ENCODE measurements around the gene ZNF518A. TPM values are rescaled to one million over a fixed set of nuclear protein-coding genes. Genes with fewer than 3 reads are reported as not detected.

Gene ZNF518A
- total and polyA plus RNA-seq, 2 donors (not counting 3 experiments of a cell fraction or from before 2014, with no cell fraction given): 2.9 to 12.1 TPM

- Histone ChIP-seq H3K36me3 (ENCODE audit: control insufficient read depth in 2 of 2, extremely low read depth in 1 of 2, insufficient read depth in 2 of 2, low read length in 2 of 2) (no peaks in the 10 kb centered on the region), H3K27me3 (ENCODE audit: control insufficient read depth in 2 of 2, insufficient read depth in 2 of 2, low read length in 2 of 2) (peaks cover 19 to 23% of the 10 kb centered on the region in 2 experiments), H3K9me1 (replicated peaks; ENCODE audit: control insufficient read depth, extremely low read depth, insufficient read depth, low read length) (no peaks in the 10 kb centered on the region), H3K4me1 (ENCODE audit: control insufficient read depth, extremely low read depth, insufficient read depth, low read length) (peaks cover 4% of the 10 kb centered on the region), H3K4me2 (ENCODE audit: insufficient read depth, low read length) (peak overlapping the region; percentile 86), H3K27ac (ENCODE audit: insufficient read depth, low read depth, low read length) (peak overlapping the region; percentile 84), H4K20me1 (replicated peaks; ENCODE audit: control insufficient read depth, extremely low read depth, insufficient read depth, low read length) (no peaks in the 10 kb centered on the region), H2AFZ (ENCODE audit: low read depth, low read length) (peak overlapping the region; percentile 89), H3K9me3 (replicated peaks; ENCODE audit: control insufficient read depth, insufficient read depth, low read length) (no peaks in the 10 kb centered on the region), H3K79me2 (ENCODE audit: control insufficient read depth, insufficient read depth, low read length) (no peaks in the 10 kb centered on the region), H3K4me3 (replicated peaks in 1 of 3; ENCODE audit: insufficient read depth in 1 of 3, low read depth in 1 of 3, low read length in 3 of 3) (peak overlapping the region; percentile 40 to 67 (median 67)), H3K9ac (replicated peaks; ENCODE audit: extremely low read depth, insufficient read depth, low read length) (peak overlapping the region; percentile 84)
- FAIRE-seq (peak; percentile 70), DNase-seq (ENCODE audit: low read depth, low spot score) (peak; percentile 86)
- dilution Hi-C loops (cut with MboI; ENCODE audit: extremely low pct_ligation_motif_present, low sequenced_read_pairs): no loop called here
- ChIA-PET POLR2A (interaction anchor here (0.9 to 2.1 kb wide), 4 partner anchors 24 to 46 kb away, joined by 3 to 22 read pairs (median 6); partner anchors contain the start of genes CCNJ and ZNF518A), CTCF (interaction anchor here (0.8 to 1.0 kb wide), 6 partner anchors 14 to 396 kb away, joined by 3 to 5 read pairs (median 4); partner anchors contain the start of genes TCTN3 and ZNF518A)
- intact Hi-C loops (cut with micrococcal nuclease): loop anchor here (1.0 kb wide), 5 partner anchors 17 to 73 kb away; partner anchors contain the start of genes CCNJ and ZNF518A
- BruUV-seq (replicated peaks): TSS peak; percentile 85
- TF ChIP-seq EZH2 (IDR thresholded peaks at IDR 0.05; ENCODE audit: borderline replicate concordance, low read depth, low read length, severe bottlenecking) (no peak), MAX (IDR thresholded peaks at IDR 0.05; ENCODE audit: insufficient read depth, insufficient read length) (no peak), CTCF (IDR thresholded peaks at IDR 0.05; ENCODE audit: extremely low read depth in 1 of 2, insufficient read depth in 1 of 2, low read depth in 1 of 2, low read length in 2 of 2) (no peak), JUN (IDR thresholded peaks at IDR 0.05; ENCODE audit: borderline replicate concordance, insufficient read depth, insufficient read length, low read depth) (no peak), MYC (IDR thresholded peaks at IDR 0.05; ENCODE audit: low read depth, low read length) (no peak), POLR2A (IDR thresholded peaks at IDR 0.05; ENCODE audit: low read depth, low read length) (peak; percentile 66), GATA2 (IDR thresholded peaks at IDR 0.05; ENCODE audit: insufficient read depth, insufficient read length, low read depth, low read length) (no peak), POLR2AphosphoS5 (IDR thresholded peaks at IDR 0.05; ENCODE audit: insufficient read depth, low read depth, low read length) (peak; percentile 88), FOS (IDR thresholded peaks at IDR 0.05; ENCODE audit: borderline replicate concordance, insufficient read depth, low read length) (no peak)
Measured at GRCh38 chr10:96089670-96090462, 40.2 kb upstream of the ZNF518A start.

Data from endothelial cell of umbilical vein (primary cell).